Ascending aorta (tissue), 2 donors: ENCODE data around the gene SLCO2A1. TPM values are rescaled to one million over a fixed set of nuclear protein-coding genes. Genes with fewer than 3 reads are reported as not detected.
A peak's percentile ranks its signal among the peaks of the same experiment; 100 is the strongest.

Experiments
- DNase-seq, 2 donors: peaks; one replicate each; pipeline ENCODE4 v3.0.0-alpha.2; 2019; ENCODE audit warnings: low spot score in 2 of 2
- H3K27ac ChIP-seq, 2 donors: fragments of 200-600 bp; sonication (generic); one replicate each; pipeline ENCODE4 v1.5.1; 2016 to 2017; ENCODE audit warnings: mild to moderate bottlenecking in 1 of 2
- H3K27me3 ChIP-seq: fragments of 200-600 bp; sonication (generic); one replicate; pipeline ENCODE4 v1.5.1; 2017
- H3K36me3 ChIP-seq, 2 donors: fragments of 200-600 bp; sonication (generic); one replicate each; pipeline ENCODE4 v1.5.1; 2016
- H3K4me1 ChIP-seq, 2 donors: fragments of 200-600 bp; sonication (generic); one replicate each; pipeline ENCODE4 v1.5.1; 2016 to 2017; ENCODE audit warnings: mild to moderate bottlenecking in 1 of 2
- H3K4me3 ChIP-seq, 2 donors: fragments of 200-600 bp; sonication (generic); one replicate each; pipeline ENCODE4 v1.5.1; 2016 to 2017; ENCODE audit warnings: mild to moderate bottlenecking in 1 of 2
- H3K9me3 ChIP-seq, 2 donors: fragments of 200-600 bp; sonication (generic); one replicate each; pipeline ENCODE4 v1.5.1; 2016
- CTCF ChIP-seq, 3 experiments: fragments of 200-600 bp in 2 of 3; fragments of 450-650 bp in 1 of 3; sonication (generic) in 2 of 3; IDR thresholded peaks; one replicate each; pipeline ENCODE4 v1.5.1; 2016 to 2019; ENCODE audit warnings: antibody characterized with exemption in 3 of 3, mild to moderate bottlenecking in 1 of 3, moderate library complexity in 1 of 3
- intact Hi-C: fragments of 100-400 bp; cut with DNase I; formaldehyde crosslinking; loops from one replicate; pipeline ENCODE4 v1.15.1; 2023
- total RNA-seq: library from RNA; depleted of rRNA; stranded (reverse); fragments of >200 nt; gene quantifications from one replicate; pipeline ENCODE4 v1.1.0, GENCODE V29; 2016

The SLCO2A1 gene
- total RNA-seq, 1 donor from 2014 or later = 111 TPM

- intact Hi-C loops = no loop called here
- no peak for DNase-seq
- peak overlapping the region; percentile 64 to 71 for H3K4me3 ChIP-seq
- H3K4me1 ChIP-seq = peaks cover 0 to 6% of the 10 kb centered on the region in 2 donors
- no peak overlapping the region for H3K27ac ChIP-seq
- H3K9me3 ChIP-seq = no peaks in the 10 kb centered on the region
- no peaks in the 10 kb centered on the region for H3K27me3 ChIP-seq
- H3K36me3 ChIP-seq = no peaks in the 10 kb centered on the region
- no peak for TF ChIP-seq CTCF (IDR thresholded peaks at IDR 0.05)
These were observed 133.5 kb downstream of the SLCO2A1 start for GRCh38 chr3:133896002-133896761.

DNA sequence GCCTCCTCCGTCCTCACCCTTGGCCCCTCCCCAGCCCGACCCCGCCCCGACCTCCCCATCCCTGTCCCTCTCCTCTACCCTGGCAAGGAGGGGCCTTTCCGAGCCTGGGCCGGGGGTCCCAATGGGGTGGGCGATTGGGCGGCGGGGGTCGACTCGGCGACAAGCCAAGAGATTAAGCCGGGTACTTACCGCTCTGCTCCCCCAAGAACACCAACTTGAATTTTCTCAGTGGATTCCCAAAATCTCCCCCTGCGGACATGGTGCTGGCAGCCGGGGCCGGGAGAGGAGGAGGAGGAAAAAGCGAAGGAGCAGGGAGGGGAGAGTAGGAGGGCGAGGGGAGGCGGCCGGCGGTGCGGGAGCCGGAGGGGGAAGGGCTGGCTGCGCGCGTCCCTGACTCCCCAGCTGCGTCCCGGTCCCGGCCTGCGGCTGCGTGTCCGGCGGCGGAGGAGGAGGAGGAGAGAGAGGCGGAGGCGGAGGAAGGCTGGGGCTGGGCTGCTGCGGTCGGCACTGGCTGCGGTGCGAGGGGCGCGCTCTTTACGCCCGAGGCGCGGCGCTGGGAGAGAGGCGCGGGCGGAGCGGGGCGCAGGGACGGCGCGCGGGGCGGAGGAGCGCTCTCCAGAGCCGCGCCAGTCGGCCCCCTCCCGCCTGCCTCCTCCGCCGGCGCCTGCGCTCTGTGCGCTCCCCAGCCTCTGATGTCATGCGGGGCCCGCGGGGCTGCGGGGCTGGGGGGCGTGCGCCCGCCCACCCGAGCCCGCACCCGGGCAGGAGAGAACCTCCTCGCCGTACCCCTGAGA is 134.3 kb downstream of the SLCO2A1 start, which contains the start of gene RAB6B:
RAB6B (minus strand) TSS at position 675 of the 794 bp plus-strand sequence; CDS start at position 259, 416 bp downstream.
- Histone ChIP-seq H3K4me1 (peaks cover 0 to 6% of the 10 kb centered on the region in 2 donors), H3K36me3 (no peaks in the 10 kb centered on the region), H3K9me3 (no peaks in the 10 kb centered on the region), H3K4me3 (peak within 1 kb of the TSS; percentile 64 to 71), H3K27me3 (no peaks in the 10 kb centered on the region), H3K27ac (no peak within 1 kb of the TSS)
- DNase-seq = no peak
- intact Hi-C loops = no loop called here
- TF ChIP-seq CTCF (IDR thresholded peaks at IDR 0.05) = no peak

DNA sequence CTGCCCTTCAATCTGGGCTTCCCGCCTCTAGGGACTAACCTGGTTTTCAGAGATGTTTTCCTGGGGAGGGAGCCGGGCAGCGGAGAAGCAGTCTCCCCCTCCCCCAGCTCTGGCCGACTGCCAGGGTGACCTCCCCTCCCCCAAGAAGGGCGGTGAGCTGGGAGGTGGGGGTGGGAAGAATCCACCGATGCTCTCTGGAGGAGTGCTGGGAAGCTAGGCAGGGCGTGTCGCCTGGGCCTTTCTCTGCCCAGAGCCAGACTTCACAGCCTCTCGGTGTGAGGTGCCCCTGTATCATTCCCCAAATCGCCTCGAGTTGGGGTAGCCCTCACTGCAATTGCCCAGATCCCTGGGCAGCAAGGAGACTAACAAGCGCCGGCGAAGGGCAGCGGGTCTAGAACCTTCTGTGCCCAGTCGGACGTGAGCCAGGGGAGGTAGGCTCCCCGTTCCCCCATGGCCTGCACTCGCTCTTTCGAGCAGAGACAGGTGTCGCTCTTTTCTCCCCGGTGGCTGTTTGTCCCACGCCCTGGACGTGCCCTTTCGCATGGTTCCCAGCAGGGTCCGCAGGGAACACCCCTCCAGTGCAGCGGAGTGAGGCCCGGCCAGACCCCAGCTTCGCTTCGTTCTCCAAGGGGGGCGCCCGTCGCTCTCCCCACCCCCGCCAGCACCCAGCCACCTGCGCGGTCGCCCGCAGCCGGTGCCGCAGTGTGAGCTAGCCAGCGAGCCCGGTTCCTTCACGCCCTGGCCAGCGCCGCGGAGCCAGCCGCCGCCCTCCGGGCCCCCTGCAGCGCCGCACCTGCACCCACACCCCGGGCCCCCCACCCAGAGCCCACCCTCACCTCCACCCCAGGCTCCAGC is 135.1 kb downstream of the SLCO2A1 start:
- intact Hi-C loops = no loop called here
- peak overlapping the region; percentile 64 to 71 for H3K4me3 ChIP-seq
- H3K36me3 ChIP-seq = no peaks in the 10 kb centered on the region
- no peaks in the 10 kb centered on the region for H3K27me3 ChIP-seq
- H3K4me1 ChIP-seq = peaks cover 0 to 6% of the 10 kb centered on the region in 2 donors
- no peak for DNase-seq
- TF ChIP-seq CTCF (IDR thresholded peaks at IDR 0.05) = no peak
- H3K9me3 ChIP-seq = no peaks in the 10 kb centered on the region
- H3K27ac ChIP-seq = no peak overlapping the region

- no peak overlapping the region for H3K4me3 ChIP-seq
- DNase-seq = no peak
- no peaks in the 10 kb centered on the region for H3K27me3 ChIP-seq
- no peak overlapping the region for H3K27ac ChIP-seq
- intact Hi-C loops = no loop called here
- TF ChIP-seq CTCF (IDR thresholded peaks at IDR 0.05) = no peak
- no peaks in the 10 kb centered on the region for H3K36me3 ChIP-seq
- peaks cover 0 to 6% of the 10 kb centered on the region in 2 donors for H3K4me1 ChIP-seq
- no peaks in the 10 kb centered on the region for H3K9me3 ChIP-seq
These were observed 135.9 kb downstream of the SLCO2A1 start for GRCh38 chr3:133893683-133894352.
